Type B pancreatic cell (in vitro differentiated cells): ENCODE measurements around the gene C12orf42. TPM values are rescaled to one million over a fixed set of nuclear protein-coding genes. Genes with fewer than 3 reads are reported as not detected.
"Not testable (repeated sequence)": the region's sequence is repeated elsewhere in the genome, so short reads cannot be mapped to it uniquely, and the experiment has no call there.

Experiments
- DNase-seq: peaks from one replicate; pipeline ENCODE4 v3.0.0; 2021; ENCODE audit warnings: mixed read lengths; ENCODE audit not compliant: unreplicated experiment; ENCODE audit errors: extremely low spot score
- H3K27ac Mint-ChIP-seq: 2 replicates; pipeline ENCODE4 v1.8.0; 2021; ENCODE audit warnings: mild to moderate bottlenecking, mixed read lengths
- H3K27me3 Mint-ChIP-seq: 2 replicates; pipeline ENCODE4 v1.8.0; 2021; ENCODE audit warnings: mixed read lengths
- H3K36me3 Mint-ChIP-seq: 2 replicates; pipeline ENCODE4 v1.8.0; 2021; ENCODE audit warnings: mixed read lengths
- H3K4me1 Mint-ChIP-seq: one replicate; pipeline ENCODE4 v1.8.0; 2021; ENCODE audit warnings: mixed read lengths; ENCODE audit not compliant: unreplicated experiment
- H3K4me3 Mint-ChIP-seq: 2 replicates; pipeline ENCODE4 v1.8.0; 2021; ENCODE audit warnings: mild to moderate bottlenecking, mixed read lengths
- H3K9me3 Mint-ChIP-seq: 2 replicates; pipeline ENCODE4 v1.8.0; 2021; ENCODE audit warnings: mixed read lengths
- CTCF ChIP-seq: fragments of 200-600 bp; sonication (generic); conservative IDR thresholded peaks from 2 replicates; pipeline ENCODE4 v1.5.0; 2021; ENCODE audit warnings: antibody characterized with exemption, mild to moderate bottlenecking
- total RNA-seq: library from RNA; stranded (reverse); gene quantifications from 2 replicates; pipeline ENCODE4 v1.2.1, GENCODE V29; 2021; ENCODE audit warnings: low replicate concordance

The C12orf42 gene
- total RNA-seq, 1 donor from 2014 or later: not detected

DNA sequence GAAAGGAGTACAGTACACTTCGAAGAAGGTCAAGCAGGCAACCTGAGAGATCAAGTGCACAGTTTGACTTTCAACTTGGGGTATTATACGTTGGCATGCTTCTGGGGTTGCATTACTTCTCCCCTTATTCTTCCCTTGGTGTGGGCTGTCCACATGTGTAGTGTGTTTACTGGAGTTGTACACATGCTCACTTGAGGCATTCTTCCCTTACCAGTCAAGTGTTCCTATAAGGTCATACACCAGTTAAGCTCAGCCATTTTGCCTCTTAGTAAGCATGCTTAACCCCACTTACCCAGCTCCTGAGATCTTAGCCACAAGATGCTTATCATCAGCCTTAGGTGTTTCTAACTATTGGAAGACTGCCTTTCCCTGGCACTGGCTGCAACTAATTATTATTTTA is 63.8 kb downstream of the C12orf42 start:
- Mint-ChIP-seq H3K36me3 (no peaks in the 10 kb centered on the region), H3K9me3 (peaks cover 12% of the 10 kb centered on the region), H3K27ac (no peak overlapping the region), H3K27me3 (no peaks in the 10 kb centered on the region), H3K4me1 (no peaks in the 10 kb centered on the region), H3K4me3 (no peak overlapping the region)
- TF ChIP-seq CTCF: no peak
- no peak for DNase-seq

DNA sequence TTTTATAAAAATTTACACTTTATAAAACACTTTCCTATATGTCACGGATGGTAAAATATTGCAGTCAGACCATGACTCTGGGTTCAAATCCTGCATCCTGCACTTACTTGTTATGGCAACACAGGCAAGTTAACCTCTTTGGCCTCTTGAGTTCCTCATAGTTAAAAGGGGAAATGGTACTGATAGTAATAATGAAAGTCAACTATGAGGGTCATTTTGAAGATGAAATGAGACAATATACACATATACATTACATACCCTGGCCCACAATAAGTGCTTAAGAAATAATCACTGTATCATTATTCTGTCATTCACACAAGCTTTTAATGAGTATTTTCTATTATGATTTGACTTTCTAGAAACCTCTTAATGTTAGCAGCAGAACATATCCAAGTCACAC is 64.4 kb downstream of the C12orf42 start:
- Mint-ChIP-seq H3K27me3 (no peaks in the 10 kb centered on the region), H3K4me3 (no peak overlapping the region), H3K4me1 (no peaks in the 10 kb centered on the region), H3K9me3 (peaks cover 13% of the 10 kb centered on the region), H3K36me3 (peaks cover under 1% of the 10 kb centered on the region), H3K27ac (no peak overlapping the region)
- no peak for TF ChIP-seq CTCF
- no peak for DNase-seq

- H3K27ac Mint-ChIP-seq: not testable (repeated sequence)
Observed at GRCh38 chr12:103425674-103426073, 70.1 kb downstream of the C12orf42 start.

GRCh38 chr12:103424849-103425586 is 70.8 kb downstream of the C12orf42 start:
- not testable (repeated sequence) for H3K4me3 Mint-ChIP-seq, H3K36me3 Mint-ChIP-seq, H3K27ac Mint-ChIP-seq, H3K27me3 Mint-ChIP-seq, DNase-seq
- Mint-ChIP-seq H3K9me3 (peaks cover 16% of the 10 kb centered on the region), H3K4me1 (peaks cover 24% of the 10 kb centered on the region)

More at GRCh38 chr12:103425674-103426073, 70.1 kb downstream of the C12orf42 start:
- H3K27me3 Mint-ChIP-seq, DNase-seq, H3K36me3 Mint-ChIP-seq: not testable (repeated sequence)
- H3K4me1 Mint-ChIP-seq: peaks cover 24% of the 10 kb centered on the region
- peaks cover 16% of the 10 kb centered on the region for H3K9me3 Mint-ChIP-seq
- peak overlapping the region; percentile 50 for H3K4me3 Mint-ChIP-seq

GRCh38 chr12:103423516-103423910 is 72.3 kb downstream of the C12orf42 start:
- no peak for TF ChIP-seq CTCF
- Mint-ChIP-seq H3K27me3 (no peaks in the 10 kb centered on the region), H3K36me3 (peaks cover 5% of the 10 kb centered on the region), H3K27ac (peak overlapping the region; percentile 51), H3K9me3 (peaks cover 16% of the 10 kb centered on the region), H3K4me3 (peak overlapping the region; percentile 40), H3K4me1 (peaks cover 24% of the 10 kb centered on the region)
- no peak for DNase-seq

- Mint-ChIP-seq H3K4me3 (peak overlapping the region; percentile 40), H3K27me3 (no peaks in the 10 kb centered on the region), H3K4me1 (peaks cover 24% of the 10 kb centered on the region), H3K9me3 (peaks cover 16% of the 10 kb centered on the region), H3K27ac (peak overlapping the region; percentile 51), H3K36me3 (peaks cover 5% of the 10 kb centered on the region)
- DNase-seq: peak; percentile 67
- TF ChIP-seq CTCF: no peak
Observed at GRCh38 chr12:103422746-103423515, 72.8 kb downstream of the C12orf42 start.
